ENCODE data around the gene TBX15. TPM values are rescaled to one million over a fixed set of nuclear protein-coding genes. Genes with fewer than 3 reads are reported as not detected.
"Not testable (repeated sequence)": the region's sequence is repeated elsewhere in the genome, so short reads cannot be mapped to it uniquely, and the experiment has no call there.

Gene TBX15
- total RNA-seq, 1 experiment from 2014 or later, result 0.09 TPM

DNA sequence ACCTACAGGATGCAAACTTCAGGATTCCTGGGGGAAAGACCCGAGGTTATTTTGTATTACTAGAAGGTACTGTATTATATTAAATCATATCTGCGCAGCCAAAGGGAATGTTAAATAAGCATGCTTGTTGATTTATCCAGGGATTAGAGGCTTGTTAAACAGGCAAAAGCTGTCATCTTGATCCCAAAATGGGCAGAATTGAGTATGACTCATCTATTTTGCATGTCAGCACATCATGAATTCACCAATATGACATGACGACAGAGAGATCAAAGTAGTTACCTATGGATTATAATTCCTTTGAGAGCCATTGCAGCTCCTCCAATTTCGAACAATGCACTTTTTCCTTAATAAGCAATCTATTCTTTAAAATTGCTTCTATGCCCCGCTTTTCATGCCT is 66.1 kb downstream of the TBX15 start:
- CTCF ChIA-PET, result no interaction called here
- Mint-ChIP-seq H3K4me3 (ENCODE audit: unreplicated experiment) (no peak overlapping the region), H3K27ac (ENCODE audit: low read depth, unreplicated experiment) (no peak overlapping the region), H3K4me1 (ENCODE audit: insufficient read depth, unreplicated experiment) (no peaks in the 10 kb centered on the region), H3K27me3 (ENCODE audit: insufficient read depth, unreplicated experiment) (peaks cover 20% of the 10 kb centered on the region), H3K36me3 (ENCODE audit: insufficient read depth, unreplicated experiment) (peaks cover 6% of the 10 kb centered on the region), H3K9me3 (ENCODE audit: unreplicated experiment) (no peaks in the 10 kb centered on the region)
- TF ChIP-seq, protein P1, sequence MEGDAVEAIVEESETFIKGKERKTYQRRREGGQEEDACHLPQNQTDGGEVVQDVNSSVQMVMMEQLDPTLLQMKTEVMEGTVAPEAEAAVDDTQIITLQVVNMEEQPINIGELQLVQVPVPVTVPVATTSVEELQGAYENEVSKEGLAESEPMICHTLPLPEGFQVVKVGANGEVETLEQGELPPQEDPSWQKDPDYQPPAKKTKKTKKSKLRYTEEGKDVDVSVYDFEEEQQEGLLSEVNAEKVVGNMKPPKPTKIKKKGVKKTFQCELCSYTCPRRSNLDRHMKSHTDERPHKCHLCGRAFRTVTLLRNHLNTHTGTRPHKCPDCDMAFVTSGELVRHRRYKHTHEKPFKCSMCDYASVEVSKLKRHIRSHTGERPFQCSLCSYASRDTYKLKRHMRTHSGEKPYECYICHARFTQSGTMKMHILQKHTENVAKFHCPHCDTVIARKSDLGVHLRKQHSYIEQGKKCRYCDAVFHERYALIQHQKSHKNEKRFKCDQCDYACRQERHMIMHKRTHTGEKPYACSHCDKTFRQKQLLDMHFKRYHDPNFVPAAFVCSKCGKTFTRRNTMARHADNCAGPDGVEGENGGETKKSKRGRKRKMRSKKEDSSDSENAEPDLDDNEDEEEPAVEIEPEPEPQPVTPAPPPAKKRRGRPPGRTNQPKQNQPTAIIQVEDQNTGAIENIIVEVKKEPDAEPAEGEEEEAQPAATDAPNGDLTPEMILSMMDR (IDR thresholded peaks at IDR 0.05; ENCODE audit: unreplicated experiment), result no peak
- POLR2A ChIA-PET, result interaction anchor here (0.5 kb wide), 1 partner anchor 108 kb away, joined by 3 read pairs; no protein-coding TSS in a partner anchor
- intact Hi-C loops (cut with micrococcal nuclease), result no loop called here
- DNase-seq (ENCODE audit: unreplicated experiment), result peak; percentile 6
- no TSS peak for BruUV-seq (replicated peaks)

DNA sequence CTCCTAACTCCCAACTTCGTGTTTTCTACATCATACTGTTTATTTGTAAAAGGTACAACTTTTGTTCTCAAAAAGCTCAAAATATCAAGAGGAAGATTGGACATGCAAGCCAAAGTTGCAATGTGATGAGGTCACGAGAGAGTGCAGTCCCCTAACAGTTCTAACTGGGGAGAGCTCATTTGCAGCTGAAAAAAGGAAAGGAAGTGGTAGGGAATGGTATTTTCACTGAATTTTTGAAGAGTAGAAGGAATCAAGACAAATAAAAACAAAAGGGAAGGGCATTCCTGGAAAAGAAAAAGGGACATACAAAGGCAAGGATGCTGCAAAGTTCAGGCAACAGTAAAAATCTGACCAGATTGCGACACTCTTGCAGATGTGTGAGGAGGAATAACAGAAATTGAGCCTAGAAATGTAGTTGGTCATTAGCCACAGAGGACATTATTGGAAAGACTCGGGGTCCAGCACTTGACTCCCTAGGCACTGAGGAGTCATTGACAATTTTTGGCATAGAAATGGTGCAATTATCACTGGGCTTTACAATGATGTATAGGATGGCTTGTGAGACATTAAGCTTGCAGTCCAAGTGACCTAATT is 67.9 kb downstream of the TBX15 start:
- H3K36me3 Mint-ChIP-seq (ENCODE audit: insufficient read depth, unreplicated experiment), result peaks cover 6% of the 10 kb centered on the region
- POLR2A ChIA-PET, result no interaction called here

DNA sequence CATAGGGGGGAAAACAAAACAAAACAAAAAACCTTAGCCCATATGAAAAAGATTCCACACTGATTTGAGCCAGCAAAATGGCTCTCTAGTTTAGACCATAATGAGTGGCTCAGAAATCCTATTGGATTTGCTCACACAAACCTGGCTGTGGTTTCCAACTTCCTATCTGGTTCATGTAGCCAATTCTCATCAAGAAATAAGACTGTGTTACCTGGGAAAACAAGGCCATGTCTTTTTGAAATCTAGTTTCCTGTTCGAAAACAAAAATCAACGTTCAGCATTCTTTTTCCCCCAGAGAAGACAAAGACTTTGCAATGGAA is 69.2 kb downstream of the TBX15 start:
- Mint-ChIP-seq H3K4me3 (ENCODE audit: unreplicated experiment) (no peak overlapping the region), H3K27me3 (ENCODE audit: insufficient read depth, unreplicated experiment) (no peaks in the 10 kb centered on the region), H3K9me3 (ENCODE audit: unreplicated experiment) (no peaks in the 10 kb centered on the region), H3K4me1 (ENCODE audit: insufficient read depth, unreplicated experiment) (no peaks in the 10 kb centered on the region), H3K27ac (ENCODE audit: low read depth, unreplicated experiment) (no peak overlapping the region), H3K36me3 (ENCODE audit: insufficient read depth, unreplicated experiment) (peaks cover 6% of the 10 kb centered on the region)
- ChIA-PET POLR2A (no interaction called here), CTCF (no interaction called here)
- BruUV-seq (replicated peaks), result no TSS peak
- intact Hi-C loops (cut with micrococcal nuclease), result no loop called here
- DNase-seq (ENCODE audit: unreplicated experiment), result no peak
- TF ChIP-seq, protein P1 (IDR thresholded peaks at IDR 0.05; ENCODE audit: unreplicated experiment), result no peak

More for the DNA sequence above, 67.9 kb downstream of the TBX15 start:
- no peak overlapping the region for H3K4me3 Mint-ChIP-seq (ENCODE audit: unreplicated experiment)
- H3K27me3 Mint-ChIP-seq (ENCODE audit: insufficient read depth, unreplicated experiment), result peaks cover 12% of the 10 kb centered on the region
- CTCF ChIA-PET, result interaction anchor here (1.0 kb wide), 1 partner anchor 78 kb away, joined by 4 read pairs; no protein-coding TSS in a partner anchor
- intact Hi-C loops (cut with micrococcal nuclease), result no loop called here
- DNase-seq (ENCODE audit: unreplicated experiment), result no peak
- H3K9me3 Mint-ChIP-seq (ENCODE audit: unreplicated experiment), result no peaks in the 10 kb centered on the region
- TF ChIP-seq, protein P1 (IDR thresholded peaks at IDR 0.05; ENCODE audit: unreplicated experiment), result no peak
- H3K4me1 Mint-ChIP-seq (ENCODE audit: insufficient read depth, unreplicated experiment), result no peaks in the 10 kb centered on the region
- no peak overlapping the region for H3K27ac Mint-ChIP-seq (ENCODE audit: low read depth, unreplicated experiment)
- BruUV-seq (replicated peaks), result no TSS peak

DNA sequence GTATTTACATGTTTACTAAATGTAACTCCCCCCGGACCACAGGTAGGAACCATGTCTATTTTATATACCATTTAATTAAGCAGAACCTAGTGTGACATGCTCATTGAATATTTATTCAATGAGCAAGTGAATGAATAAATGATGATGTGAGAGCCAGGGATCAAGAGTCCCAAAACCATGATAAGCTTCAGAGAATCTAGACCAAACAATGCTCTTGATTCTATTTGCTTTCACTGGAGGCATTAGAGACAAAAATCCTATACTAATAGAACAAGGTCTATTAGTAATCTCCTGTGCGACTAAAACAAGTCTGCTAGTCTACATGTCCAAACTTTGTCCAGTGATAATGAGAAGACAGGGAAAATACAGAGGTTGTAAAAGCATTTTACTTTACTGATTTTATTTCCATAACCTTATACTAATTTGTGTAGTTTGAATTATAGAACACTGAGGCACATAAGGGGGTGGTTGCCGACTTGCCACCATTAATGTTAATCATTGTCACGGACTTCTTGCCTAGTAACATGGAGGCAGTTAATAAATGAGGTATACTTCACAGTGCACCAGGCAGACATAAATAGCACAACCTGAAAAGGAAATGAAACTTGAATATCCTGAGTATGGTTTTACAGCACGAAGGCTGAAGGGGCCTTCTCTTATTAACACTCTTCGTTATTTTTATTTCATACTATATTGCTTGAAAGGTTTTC is 69.8 kb downstream of the TBX15 start:
- intact Hi-C loops (cut with micrococcal nuclease), result no loop called here
- Mint-ChIP-seq H3K27me3 (ENCODE audit: insufficient read depth, unreplicated experiment) (no peaks in the 10 kb centered on the region), H3K4me3 (ENCODE audit: unreplicated experiment) (no peak overlapping the region), H3K9me3 (ENCODE audit: unreplicated experiment) (no peaks in the 10 kb centered on the region), H3K4me1 (ENCODE audit: insufficient read depth, unreplicated experiment) (no peaks in the 10 kb centered on the region), H3K27ac (ENCODE audit: low read depth, unreplicated experiment) (no peak overlapping the region), H3K36me3 (ENCODE audit: insufficient read depth, unreplicated experiment) (peaks cover 6% of the 10 kb centered on the region)
- no peak for DNase-seq (ENCODE audit: unreplicated experiment)
- CTCF ChIA-PET, result no interaction called here
- POLR2A ChIA-PET, result no interaction called here
- no TSS peak for BruUV-seq (replicated peaks)
- TF ChIP-seq, protein P1 (IDR thresholded peaks at IDR 0.05; ENCODE audit: unreplicated experiment), result no peak

DNA sequence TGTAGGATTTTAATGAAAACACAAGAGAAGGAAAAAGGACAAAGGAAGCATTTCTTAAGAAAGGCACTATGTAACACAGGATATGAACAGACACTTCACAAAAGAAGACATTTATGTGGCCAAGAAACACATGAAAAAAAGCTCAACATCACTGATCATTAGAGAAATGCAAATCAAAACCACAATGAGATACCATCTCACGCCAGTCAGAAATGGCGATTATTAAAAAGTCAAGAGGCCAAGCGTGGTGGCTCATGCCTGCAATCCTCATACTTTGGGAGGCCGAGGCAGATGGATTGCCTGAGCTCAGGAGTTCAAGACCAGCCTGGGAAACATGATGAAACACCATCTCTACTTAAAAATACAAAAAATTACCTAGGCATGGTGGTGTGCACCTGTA is 71.8 kb downstream of the TBX15 start:
- intact Hi-C loops (cut with micrococcal nuclease); H3K9me3 Mint-ChIP-seq (ENCODE audit: unreplicated experiment); DNase-seq (ENCODE audit: unreplicated experiment); BruUV-seq (replicated peaks); H3K4me3 Mint-ChIP-seq (ENCODE audit: unreplicated experiment); H3K4me1 Mint-ChIP-seq (ENCODE audit: insufficient read depth, unreplicated experiment); POLR2A ChIA-PET; H3K27ac Mint-ChIP-seq (ENCODE audit: low read depth, unreplicated experiment); H3K27me3 Mint-ChIP-seq (ENCODE audit: insufficient read depth, unreplicated experiment); H3K36me3 Mint-ChIP-seq (ENCODE audit: insufficient read depth, unreplicated experiment): not testable (repeated sequence)
- CTCF ChIA-PET, result interaction anchor here (1.3 kb wide), 1 partner anchor 360 kb away, joined by 4 read pairs; no protein-coding TSS in a partner anchor
